Hepatocyte (in vitro differentiated cells): Measurements from ENCODE around the gene PPP6R2.

ENCODE experiments used
- EZH2 ChIP-seq: fragments of 200-600 bp; sonication (generic); IDR thresholded peaks from 2 replicates; pipeline ENCODE4 v1.6.1; 2016; ENCODE audit warnings: antibody characterized with exemption, mild to moderate bottlenecking, borderline replicate concordance
- EZH2phosphoT487 ChIP-seq: fragments of 200-600 bp; sonication (generic); IDR thresholded peaks from one replicate; pipeline ENCODE4 v1.6.1; 2018; ENCODE audit warnings: antibody characterized with exemption, mild to moderate bottlenecking, low read depth, moderate library complexity; ENCODE audit not compliant: unreplicated experiment, severe bottlenecking
- TF ChIP-seq, protein P1 (sequence below): fragments of 200-600 bp; sonication (generic); IDR thresholded peaks from 2 replicates; pipeline ENCODE4 v1.5.1; 2016; ENCODE audit warnings: antibody characterized with exemption, mild to moderate bottlenecking; ENCODE audit not compliant: poor library complexity

DNA sequence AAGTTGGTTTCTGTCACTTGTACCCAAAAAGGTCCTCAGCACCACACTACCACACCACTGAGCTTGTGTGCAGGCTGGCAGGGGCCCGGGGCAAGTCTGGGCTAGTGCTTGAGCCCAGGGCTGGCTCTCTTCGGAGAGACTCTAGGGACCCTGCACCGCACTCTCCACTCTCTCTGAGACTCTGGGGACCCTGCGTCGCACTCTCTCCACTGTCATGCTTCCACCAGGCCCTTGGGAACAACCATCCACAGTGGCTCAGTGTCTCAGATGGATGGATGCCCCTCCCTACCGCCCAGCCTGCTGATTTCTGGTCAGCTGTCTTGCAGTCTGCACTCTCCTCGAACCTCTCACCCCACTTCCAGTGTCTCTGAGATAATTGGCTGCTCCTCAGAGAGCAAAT is 133.7 kb downstream of the PPP6R2 start:
- TF ChIP-seq, protein P1, sequence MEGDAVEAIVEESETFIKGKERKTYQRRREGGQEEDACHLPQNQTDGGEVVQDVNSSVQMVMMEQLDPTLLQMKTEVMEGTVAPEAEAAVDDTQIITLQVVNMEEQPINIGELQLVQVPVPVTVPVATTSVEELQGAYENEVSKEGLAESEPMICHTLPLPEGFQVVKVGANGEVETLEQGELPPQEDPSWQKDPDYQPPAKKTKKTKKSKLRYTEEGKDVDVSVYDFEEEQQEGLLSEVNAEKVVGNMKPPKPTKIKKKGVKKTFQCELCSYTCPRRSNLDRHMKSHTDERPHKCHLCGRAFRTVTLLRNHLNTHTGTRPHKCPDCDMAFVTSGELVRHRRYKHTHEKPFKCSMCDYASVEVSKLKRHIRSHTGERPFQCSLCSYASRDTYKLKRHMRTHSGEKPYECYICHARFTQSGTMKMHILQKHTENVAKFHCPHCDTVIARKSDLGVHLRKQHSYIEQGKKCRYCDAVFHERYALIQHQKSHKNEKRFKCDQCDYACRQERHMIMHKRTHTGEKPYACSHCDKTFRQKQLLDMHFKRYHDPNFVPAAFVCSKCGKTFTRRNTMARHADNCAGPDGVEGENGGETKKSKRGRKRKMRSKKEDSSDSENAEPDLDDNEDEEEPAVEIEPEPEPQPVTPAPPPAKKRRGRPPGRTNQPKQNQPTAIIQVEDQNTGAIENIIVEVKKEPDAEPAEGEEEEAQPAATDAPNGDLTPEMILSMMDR, result no peak
- no peak for TF ChIP-seq EZH2phosphoT487
- TF ChIP-seq EZH2, result no peak
